Loucy (cell line): ENCODE data around the gene UBTD1.

Source experiments
- CTCF ChIP-seq: fragments of 200-600 bp; sonication (generic); conservative IDR thresholded peaks from 2 replicates; pipeline ENCODE4 v1.5.1; 2014; ENCODE audit warnings: mild to moderate bottlenecking, antibody characterized with exemption, low read length
- EZH2phosphoT487 ChIP-seq: fragments of 200-600 bp; IDR thresholded peaks from 2 replicates; pipeline ENCODE4 v1.6.1; 2018; ENCODE audit warnings: antibody characterized with exemption, mild to moderate bottlenecking, moderate library complexity, borderline replicate concordance

- TF ChIP-seq CTCF (no peak), EZH2phosphoT487 (no peak)
Measured at GRCh38 chr10:97468162-97468561, 30.6 kb upstream of the UBTD1 start.
